Measurements from ENCODE around the gene P2RX2. TPM values are rescaled to one million over a fixed set of nuclear protein-coding genes. Genes with fewer than 3 reads are reported as not detected.

The P2RX2 gene
- total RNA-seq, 1 donor from 2014 or later, result not detected

GRCh38 chr12:132583736-132584135 lies 34.8 kb upstream of the P2RX2 start:
- no peak for FAIRE-seq
- DNase-seq (ENCODE audit: low read depth), result no peak
- H2AFZ ChIP-seq (ENCODE audit: low read depth, low read length), result no peak overlapping the region
- H3K4me2 ChIP-seq (ENCODE audit: low read length), result no peak overlapping the region
- H3K4me1 Mint-ChIP-seq (ENCODE audit: low read depth, unreplicated experiment), result peaks cover 3% of the 10 kb centered on the region
- H3K36me3 ChIP-seq (ENCODE audit: insufficient read depth, low read length), result no peaks in the 10 kb centered on the region
- TF ChIP-seq EZH2 (IDR thresholded peaks at IDR 0.05; ENCODE audit: insufficient read depth, low read length) (no peak), CTCF (IDR thresholded peaks at IDR 0.05; ENCODE audit: insufficient read depth, low read depth, low read length) (no peak)
- peaks cover 5% of the 10 kb centered on the region for H3K9me3 Mint-ChIP-seq (ENCODE audit: unreplicated experiment)
- no peaks in the 10 kb centered on the region for H3K4me1 ChIP-seq (ENCODE audit: insufficient read depth, low read length)
- H3K4me3 ChIP-seq (ENCODE audit: insufficient read depth, low read depth, low read length), result no peak overlapping the region
- H3K27me3 Mint-ChIP-seq (ENCODE audit: low read depth, unreplicated experiment), result peaks cover 33% of the 10 kb centered on the region
- peaks cover 10% of the 10 kb centered on the region for H4K20me1 ChIP-seq (ENCODE audit: insufficient read depth, low read length)
- H3K36me3 Mint-ChIP-seq (ENCODE audit: low read depth, unreplicated experiment), result peaks cover 6% of the 10 kb centered on the region
- H3K27me3 ChIP-seq (ENCODE audit: insufficient read depth, low read length), result peaks cover 5% of the 10 kb centered on the region
- no peaks in the 10 kb centered on the region for H3K79me2 ChIP-seq (ENCODE audit: insufficient read depth, low read length)
- H3K9me3 ChIP-seq (ENCODE audit: insufficient read depth, low read depth, low read length), result no peaks in the 10 kb centered on the region
- H3K27ac Mint-ChIP-seq (ENCODE audit: unreplicated experiment), result peak overlapping the region; percentile 62
- no peak overlapping the region for H3K9ac ChIP-seq (ENCODE audit: low read length)
- H3K27ac ChIP-seq (ENCODE audit: low read depth, low read length), result no peak overlapping the region
- peak overlapping the region; percentile 64 for H3K4me3 Mint-ChIP-seq (ENCODE audit: unreplicated experiment)

- Mint-ChIP-seq H3K4me1 (ENCODE audit: low read depth, unreplicated experiment) (peaks cover 3% of the 10 kb centered on the region), H3K27ac (ENCODE audit: unreplicated experiment) (no peak overlapping the region), H3K36me3 (ENCODE audit: low read depth, unreplicated experiment) (peaks cover 6% of the 10 kb centered on the region), H3K4me3 (ENCODE audit: unreplicated experiment) (no peak overlapping the region), H3K9me3 (ENCODE audit: unreplicated experiment) (peaks cover 8% of the 10 kb centered on the region), H3K27me3 (ENCODE audit: low read depth, unreplicated experiment) (peaks cover 37% of the 10 kb centered on the region)
- no peak overlapping the region for H3K9ac ChIP-seq (ENCODE audit: low read length)
- no peaks in the 10 kb centered on the region for H3K36me3 ChIP-seq (ENCODE audit: insufficient read depth, low read length)
- H3K79me2 ChIP-seq (ENCODE audit: insufficient read depth, low read length), result no peaks in the 10 kb centered on the region
- no peak overlapping the region for H3K4me3 ChIP-seq (ENCODE audit: insufficient read depth, low read depth, low read length)
- H3K4me2 ChIP-seq (ENCODE audit: low read length), result no peak overlapping the region
- DNase-seq (ENCODE audit: low read depth) (no peak), FAIRE-seq (no peak)
- H3K9me3 ChIP-seq (ENCODE audit: insufficient read depth, low read depth, low read length), result peaks cover 6% of the 10 kb centered on the region
- TF ChIP-seq CTCF (IDR thresholded peaks at IDR 0.05; ENCODE audit: insufficient read depth, low read depth, low read length) (no peak), EZH2 (IDR thresholded peaks at IDR 0.05; ENCODE audit: insufficient read depth, low read length) (no peak)
- H3K27ac ChIP-seq (ENCODE audit: low read depth, low read length), result no peak overlapping the region
- H4K20me1 ChIP-seq (ENCODE audit: insufficient read depth, low read length), result peaks cover 10% of the 10 kb centered on the region
- no peak overlapping the region for H2AFZ ChIP-seq (ENCODE audit: low read depth, low read length)
- H3K27me3 ChIP-seq (ENCODE audit: insufficient read depth, low read length), result peaks cover 5% of the 10 kb centered on the region
- H3K4me1 ChIP-seq (ENCODE audit: insufficient read depth, low read length), result no peaks in the 10 kb centered on the region
Observed at GRCh38 chr12:132584429-132584828, 34.1 kb upstream of the P2RX2 start.

- no peak for DNase-seq (ENCODE audit: low read depth)
- peaks cover 10% of the 10 kb centered on the region for H4K20me1 ChIP-seq (ENCODE audit: insufficient read depth, low read length)
- Mint-ChIP-seq H3K9me3 (ENCODE audit: unreplicated experiment) (peaks cover 8% of the 10 kb centered on the region), H3K36me3 (ENCODE audit: low read depth, unreplicated experiment) (peaks cover 6% of the 10 kb centered on the region), H3K27me3 (ENCODE audit: low read depth, unreplicated experiment) (peaks cover 34% of the 10 kb centered on the region), H3K27ac (ENCODE audit: unreplicated experiment) (no peak overlapping the region), H3K4me3 (ENCODE audit: unreplicated experiment) (no peak overlapping the region), H3K4me1 (ENCODE audit: low read depth, unreplicated experiment) (peaks cover 3% of the 10 kb centered on the region)
- peaks cover 5% of the 10 kb centered on the region for H3K27me3 ChIP-seq (ENCODE audit: insufficient read depth, low read length)
- TF ChIP-seq CTCF (IDR thresholded peaks at IDR 0.05; ENCODE audit: insufficient read depth, low read depth, low read length), result no peak
- TF ChIP-seq EZH2 (IDR thresholded peaks at IDR 0.05; ENCODE audit: insufficient read depth, low read length), result no peak
- no peak overlapping the region for H3K4me2 ChIP-seq (ENCODE audit: low read length)
- no peak for FAIRE-seq
- no peak overlapping the region for H2AFZ ChIP-seq (ENCODE audit: low read depth, low read length)
- H3K27ac ChIP-seq (ENCODE audit: low read depth, low read length), result no peak overlapping the region
- no peaks in the 10 kb centered on the region for H3K79me2 ChIP-seq (ENCODE audit: insufficient read depth, low read length)
- no peaks in the 10 kb centered on the region for H3K36me3 ChIP-seq (ENCODE audit: insufficient read depth, low read length)
- no peak overlapping the region for H3K4me3 ChIP-seq (ENCODE audit: insufficient read depth, low read depth, low read length)
- H3K9me3 ChIP-seq (ENCODE audit: insufficient read depth, low read depth, low read length), result peaks cover 6% of the 10 kb centered on the region
- no peak overlapping the region for H3K9ac ChIP-seq (ENCODE audit: low read length)
- no peaks in the 10 kb centered on the region for H3K4me1 ChIP-seq (ENCODE audit: insufficient read depth, low read length)
Observed at GRCh38 chr12:132585177-132585576, 33.4 kb upstream of the P2RX2 start.

Measured in astrocyte (in vitro differentiated cells and primary cell).